Endodermal cell (in vitro differentiated cells): ENCODE data around the gene MLH3. TPM values are rescaled to one million over a fixed set of nuclear protein-coding genes. Genes with fewer than 3 reads are reported as not detected.

Experiments used
- DNase-seq: peaks from one replicate; pipeline ENCODE4 v3.0.0-alpha.2; 2017
- H3K27ac ChIP-seq: 2 replicates; pipeline ENCODE4 v1.5.1; 2013; ENCODE audit warnings: mild to moderate bottlenecking, low read depth, low read length, moderate library complexity
- H3K27me3 ChIP-seq: 2 replicates; pipeline ENCODE4 v1.6.1; 2013; ENCODE audit warnings: mild to moderate bottlenecking, low read length, moderate library complexity; ENCODE audit not compliant: insufficient read depth, control insufficient read depth, poor library complexity, severe bottlenecking
- H3K36me3 ChIP-seq: 2 replicates; pipeline ENCODE4 v1.7.0; 2013; ENCODE audit warnings: mild to moderate bottlenecking, low read length, moderate library complexity; ENCODE audit not compliant: control insufficient read depth, insufficient read depth
- H3K4me1 ChIP-seq: one replicate; pipeline ENCODE4 v1.7.0; 2013; ENCODE audit warnings: low read length; ENCODE audit not compliant: control insufficient read depth, insufficient read depth
- H3K4me3 ChIP-seq: 2 replicates; pipeline ENCODE4 v1.5.1; 2013; ENCODE audit warnings: mild to moderate bottlenecking, low read length, moderate library complexity
- H3K9ac ChIP-seq: 2 replicates; pipeline ENCODE4 v1.6.1; 2013; ENCODE audit warnings: mild to moderate bottlenecking, low read length, moderate library complexity; ENCODE audit not compliant: poor library complexity, severe bottlenecking; ENCODE audit errors: extremely low read depth
- H3K9me3 ChIP-seq: 2 replicates; pipeline ENCODE4 v1.6.1; 2013; ENCODE audit warnings: mild to moderate bottlenecking, low read length, moderate library complexity; ENCODE audit not compliant: control insufficient read depth
- H3K27ac Mint-ChIP-seq: 2 replicates; pipeline ENCODE4 v1.8.0; 2020; ENCODE audit warnings: mixed read lengths
- H3K27me3 Mint-ChIP-seq: 2 replicates; pipeline ENCODE4 v1.8.0; 2021; ENCODE audit warnings: mild to moderate bottlenecking, mixed read lengths; ENCODE audit not compliant: insufficient read depth
- H3K36me3 Mint-ChIP-seq: 2 replicates; pipeline ENCODE4 v1.8.0; 2020; ENCODE audit warnings: low read depth, mixed read lengths
- H3K4me1 Mint-ChIP-seq: 2 replicates; pipeline ENCODE4 v1.8.0; 2020; ENCODE audit warnings: mixed read lengths
- H3K4me3 Mint-ChIP-seq: 2 replicates; pipeline ENCODE4 v1.8.0; 2020; ENCODE audit warnings: mild to moderate bottlenecking, moderate library complexity, mixed read lengths
- H3K9me3 Mint-ChIP-seq: 2 replicates; pipeline ENCODE4 v1.8.0; 2020; ENCODE audit warnings: mild to moderate bottlenecking, mixed read lengths
- WGBS, 2 experiments: methylation state at CpG; one replicate each; pipeline versions ENCODE4 v1.1.5 to v1.1.7; 2013; ENCODE audit warnings: missing lambda C conversion rate in 2 of 2, mixed read lengths in 1 of 2; ENCODE audit not compliant: insufficient coverage in 1 of 2, insufficient read length in 1 of 2; 5-methylcytosine and 5-hydroxymethylcytosine counted together
- total RNA-seq, 2 donors: library from RNA; stranded (reverse); fragmentation: NEBNext Ultra II Directional in 1 of 2; extraction: Animal tissue kit (Norgen Biotek cat#: 25700) in 1 of 2; gene quantifications; 2 replicates in 1 of 2; 3 replicates in 1 of 2; pipeline ENCODE4 v1.2.1, GENCODE V29; 2021
- TF ChIP-seq, protein P1 (sequence below): fragments of 200-600 bp; sonication (generic); conservative IDR thresholded peaks from 2 replicates; pipeline ENCODE4 v1.5.0; 2021; ENCODE audit warnings: antibody characterized with exemption, mild to moderate bottlenecking

Gene MLH3
- total RNA-seq, 2 donors from 2014 or later: 18.7 to 34.6 TPM

DNA sequence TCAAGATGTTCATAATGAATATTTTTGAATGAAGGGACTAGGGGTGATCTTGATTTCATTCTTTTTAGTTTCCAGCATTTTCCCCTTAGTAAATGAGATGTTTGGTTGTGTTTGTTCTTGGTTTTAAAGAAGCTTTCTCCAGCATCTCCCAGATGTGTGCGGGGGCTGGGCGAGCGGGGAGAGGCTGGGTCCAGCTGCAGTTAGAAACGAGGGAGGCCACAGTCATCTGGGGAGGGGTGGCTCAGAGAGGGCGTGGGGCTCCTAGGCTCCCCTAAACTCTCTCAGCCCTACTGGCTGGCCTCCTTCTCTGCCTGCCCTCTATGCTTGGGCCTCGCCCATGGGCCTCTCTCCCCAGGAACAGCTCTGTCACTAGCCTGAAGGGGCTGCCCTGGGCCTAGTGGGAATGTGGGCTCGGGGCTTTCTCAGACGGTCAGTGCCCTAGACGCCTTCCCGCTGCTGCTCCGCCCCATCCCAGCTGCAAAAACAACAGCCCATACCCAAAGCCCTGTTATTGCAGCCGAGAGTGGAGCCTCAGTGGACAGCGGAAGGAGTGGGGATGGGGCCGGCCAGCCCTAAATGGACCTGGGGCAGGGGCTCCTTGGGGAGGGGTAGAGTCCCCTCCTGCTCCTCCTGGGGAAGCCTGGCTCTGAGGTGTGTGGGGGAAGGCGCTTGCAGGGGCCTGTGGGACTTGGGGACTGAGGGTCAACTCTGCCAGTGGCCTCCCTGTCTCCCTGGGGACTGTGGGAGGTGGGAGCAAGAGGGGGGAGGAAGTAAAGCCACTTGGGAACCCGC is 66.8 kb downstream of the MLH3 start:
- H3K4me3 Mint-ChIP-seq: no peak overlapping the region
- H3K27ac ChIP-seq: no peak overlapping the region
- peaks cover 23% of the 10 kb centered on the region for H3K4me1 Mint-ChIP-seq
- no peaks in the 10 kb centered on the region for H3K36me3 ChIP-seq
- DNase-seq: no peak
- H3K27ac Mint-ChIP-seq: peak overlapping the region; percentile 64
- no peaks in the 10 kb centered on the region for H3K9me3 Mint-ChIP-seq
- H3K27me3 Mint-ChIP-seq: no peaks in the 10 kb centered on the region
- peaks cover 17% of the 10 kb centered on the region for H3K4me1 ChIP-seq
- H3K9me3 ChIP-seq: no peaks in the 10 kb centered on the region
- H3K27me3 ChIP-seq: no peaks in the 10 kb centered on the region
- H3K4me3 ChIP-seq: no peak overlapping the region
- WGBS, 2 experiments: 80 to 90% methylated on average over 2 to 16 of the region's 16 CpGs
- H3K36me3 Mint-ChIP-seq: no peaks in the 10 kb centered on the region
- TF ChIP-seq, protein P1, sequence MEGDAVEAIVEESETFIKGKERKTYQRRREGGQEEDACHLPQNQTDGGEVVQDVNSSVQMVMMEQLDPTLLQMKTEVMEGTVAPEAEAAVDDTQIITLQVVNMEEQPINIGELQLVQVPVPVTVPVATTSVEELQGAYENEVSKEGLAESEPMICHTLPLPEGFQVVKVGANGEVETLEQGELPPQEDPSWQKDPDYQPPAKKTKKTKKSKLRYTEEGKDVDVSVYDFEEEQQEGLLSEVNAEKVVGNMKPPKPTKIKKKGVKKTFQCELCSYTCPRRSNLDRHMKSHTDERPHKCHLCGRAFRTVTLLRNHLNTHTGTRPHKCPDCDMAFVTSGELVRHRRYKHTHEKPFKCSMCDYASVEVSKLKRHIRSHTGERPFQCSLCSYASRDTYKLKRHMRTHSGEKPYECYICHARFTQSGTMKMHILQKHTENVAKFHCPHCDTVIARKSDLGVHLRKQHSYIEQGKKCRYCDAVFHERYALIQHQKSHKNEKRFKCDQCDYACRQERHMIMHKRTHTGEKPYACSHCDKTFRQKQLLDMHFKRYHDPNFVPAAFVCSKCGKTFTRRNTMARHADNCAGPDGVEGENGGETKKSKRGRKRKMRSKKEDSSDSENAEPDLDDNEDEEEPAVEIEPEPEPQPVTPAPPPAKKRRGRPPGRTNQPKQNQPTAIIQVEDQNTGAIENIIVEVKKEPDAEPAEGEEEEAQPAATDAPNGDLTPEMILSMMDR: no peak
- no peak overlapping the region for H3K9ac ChIP-seq

DNA sequence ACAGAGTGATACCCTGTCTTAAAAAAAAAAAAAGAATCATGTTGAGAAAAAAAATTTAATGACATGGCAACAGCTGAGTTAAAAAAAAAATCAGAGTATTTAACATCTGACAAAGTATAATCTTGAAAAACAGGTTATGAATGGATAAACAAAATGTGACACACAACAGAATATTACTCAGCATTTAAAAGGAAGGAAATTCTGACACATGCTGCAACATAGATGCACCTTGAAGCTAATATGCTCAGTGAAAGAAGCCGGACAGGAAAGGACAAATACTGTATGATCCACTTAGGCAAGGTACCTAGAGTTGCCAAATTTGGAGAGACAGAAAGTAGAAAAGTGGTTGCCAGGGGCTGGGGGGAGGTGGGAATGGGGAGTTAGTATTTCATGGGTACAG is 67.9 kb downstream of the MLH3 start:
- no peaks in the 10 kb centered on the region for H3K36me3 Mint-ChIP-seq
- 93 to 97% methylated on average over 1 of the region's 1 CpG for WGBS, 2 experiments
- H3K27ac Mint-ChIP-seq: no peak overlapping the region
- peaks cover 23% of the 10 kb centered on the region for H3K4me1 ChIP-seq
- H3K4me3 ChIP-seq: no peak overlapping the region
- TF ChIP-seq, protein P1: no peak
- no peaks in the 10 kb centered on the region for H3K36me3 ChIP-seq
- no peak overlapping the region for H3K27ac ChIP-seq
- H3K9me3 ChIP-seq: no peaks in the 10 kb centered on the region
- no peak for DNase-seq
- no peaks in the 10 kb centered on the region for H3K27me3 Mint-ChIP-seq
- H3K4me1 Mint-ChIP-seq: peaks cover 31% of the 10 kb centered on the region
- H3K9me3 Mint-ChIP-seq: no peaks in the 10 kb centered on the region
- H3K4me3 Mint-ChIP-seq: no peak overlapping the region
- no peak overlapping the region for H3K9ac ChIP-seq
- H3K27me3 ChIP-seq: no peaks in the 10 kb centered on the region

DNA sequence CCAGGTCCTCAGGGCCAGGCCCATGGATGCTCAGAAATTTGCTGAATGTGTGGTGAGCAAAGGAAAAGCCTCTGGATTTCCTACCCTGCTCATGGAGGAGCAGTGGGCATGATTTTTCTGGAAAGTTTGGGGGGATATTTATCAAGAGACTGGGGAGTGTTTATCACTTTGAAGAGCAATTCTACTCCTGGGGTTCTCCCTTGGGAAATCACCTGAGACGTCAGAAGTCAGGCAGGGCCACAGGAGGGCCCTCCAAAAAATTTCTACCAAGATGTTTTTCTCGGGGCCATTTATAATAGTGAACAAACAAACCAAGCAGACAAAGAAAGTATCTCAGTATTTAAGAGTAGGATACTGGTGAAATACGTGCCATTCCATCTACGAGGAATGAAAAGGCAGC is 68.6 kb downstream of the MLH3 start:
- no peak overlapping the region for H3K4me3 Mint-ChIP-seq
- H3K4me3 ChIP-seq: no peak overlapping the region
- DNase-seq: no peak
- TF ChIP-seq, protein P1: no peak
- 82 to 94% methylated on average over 4 of the region's 4 CpGs for WGBS, 2 experiments
- no peaks in the 10 kb centered on the region for H3K9me3 ChIP-seq
- H3K9ac ChIP-seq: no peak overlapping the region
- H3K36me3 Mint-ChIP-seq: no peaks in the 10 kb centered on the region
- H3K9me3 Mint-ChIP-seq: no peaks in the 10 kb centered on the region
- peaks cover 36% of the 10 kb centered on the region for H3K4me1 Mint-ChIP-seq
- no peaks in the 10 kb centered on the region for H3K27me3 Mint-ChIP-seq
- no peak overlapping the region for H3K27ac ChIP-seq
- no peak overlapping the region for H3K27ac Mint-ChIP-seq
- no peaks in the 10 kb centered on the region for H3K36me3 ChIP-seq
- H3K4me1 ChIP-seq: peaks cover 26% of the 10 kb centered on the region
- H3K27me3 ChIP-seq: no peaks in the 10 kb centered on the region
